HCEC 1CT (cell line): ENCODE measurements around the gene SLAMF6.
"Not testable (repeated sequence)": the region's sequence is repeated elsewhere in the genome, so short reads cannot be mapped to it uniquely, and the experiment has no call there.

Experiments used
- DNase-seq: peaks from one replicate; pipeline ENCODE4 v3.0.0-alpha.2; 2017

Gene SLAMF6

DNA sequence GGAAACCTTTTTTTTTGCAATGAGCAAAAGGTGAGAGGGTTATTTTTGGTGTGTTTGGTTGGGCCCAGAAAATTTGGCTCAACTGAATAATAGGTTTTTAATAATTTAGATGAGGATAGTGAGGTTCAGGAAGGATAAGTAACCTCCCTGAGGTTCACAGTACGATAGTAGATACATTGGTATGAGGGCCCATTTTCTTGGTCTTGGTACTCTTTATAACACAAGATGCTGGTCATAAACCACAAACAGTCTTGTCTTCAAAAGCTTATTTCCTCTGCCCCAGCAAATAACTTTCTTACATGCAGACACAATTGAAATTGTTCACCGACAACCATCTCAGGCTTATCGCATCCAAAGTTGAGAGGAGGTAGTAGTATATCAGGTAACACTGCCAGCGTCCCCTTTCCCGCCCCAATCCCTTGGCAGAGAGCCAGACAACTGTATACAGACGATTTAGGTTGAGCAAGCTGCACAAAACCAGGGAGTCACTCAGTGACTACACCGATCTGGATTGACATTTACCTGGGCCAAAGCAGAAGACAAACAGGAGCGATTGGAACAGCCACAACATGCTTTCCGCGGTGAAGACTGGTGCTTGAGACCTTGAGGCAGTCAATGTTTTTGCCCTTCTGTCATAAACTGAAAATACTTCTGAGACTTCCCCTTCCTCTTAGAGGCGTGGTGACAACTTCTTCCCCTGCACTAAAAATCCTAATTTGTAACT is at the start of gene SLAMF6:
SLAMF6 (minus strand) TSS at position 634 of the 724 bp plus-strand sequence; CDS start at position 571, 63 bp downstream.
- no peak for DNase-seq

DNA sequence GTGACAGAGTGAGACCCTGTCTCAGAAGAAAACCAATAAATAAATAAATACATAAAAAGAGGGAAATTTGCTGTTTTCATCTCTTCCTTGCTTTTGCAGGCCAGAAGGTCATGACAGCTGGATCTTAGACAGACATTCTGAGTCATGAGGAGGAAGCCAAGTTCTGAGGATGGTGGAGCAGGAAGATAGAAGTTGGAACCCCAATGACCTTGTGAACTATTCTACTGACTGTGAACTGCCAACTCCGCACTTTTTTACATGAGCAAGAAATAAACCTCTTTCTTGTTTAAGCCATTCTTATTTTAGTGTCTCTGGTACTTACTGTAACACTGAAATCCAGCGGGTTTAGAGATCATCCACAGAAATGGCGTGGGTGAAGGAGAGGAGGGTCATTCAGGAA is 47.8 kb upstream of the SLAMF6 start:
- DNase-seq, result no peak

DNA sequence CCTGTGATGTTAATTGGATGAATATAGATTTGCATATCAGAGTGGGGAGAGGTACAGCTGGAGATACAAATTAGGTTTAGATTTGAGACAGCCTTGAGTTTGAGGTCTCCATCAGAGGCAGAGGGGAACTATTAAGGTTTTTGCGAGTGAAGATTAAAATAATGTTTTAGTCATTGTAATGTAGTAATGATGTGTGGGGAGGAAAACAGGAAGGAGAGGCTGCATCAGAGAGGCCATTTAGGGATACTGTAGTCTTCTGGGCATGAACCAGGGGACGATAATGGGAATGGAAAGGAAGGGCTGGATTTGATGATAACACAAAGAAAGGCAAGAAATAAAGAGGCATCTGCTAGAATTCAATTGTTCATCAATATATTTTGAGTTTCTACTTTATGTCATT is 46.8 kb upstream of the SLAMF6 start:
- DNase-seq, result no peak

DNA sequence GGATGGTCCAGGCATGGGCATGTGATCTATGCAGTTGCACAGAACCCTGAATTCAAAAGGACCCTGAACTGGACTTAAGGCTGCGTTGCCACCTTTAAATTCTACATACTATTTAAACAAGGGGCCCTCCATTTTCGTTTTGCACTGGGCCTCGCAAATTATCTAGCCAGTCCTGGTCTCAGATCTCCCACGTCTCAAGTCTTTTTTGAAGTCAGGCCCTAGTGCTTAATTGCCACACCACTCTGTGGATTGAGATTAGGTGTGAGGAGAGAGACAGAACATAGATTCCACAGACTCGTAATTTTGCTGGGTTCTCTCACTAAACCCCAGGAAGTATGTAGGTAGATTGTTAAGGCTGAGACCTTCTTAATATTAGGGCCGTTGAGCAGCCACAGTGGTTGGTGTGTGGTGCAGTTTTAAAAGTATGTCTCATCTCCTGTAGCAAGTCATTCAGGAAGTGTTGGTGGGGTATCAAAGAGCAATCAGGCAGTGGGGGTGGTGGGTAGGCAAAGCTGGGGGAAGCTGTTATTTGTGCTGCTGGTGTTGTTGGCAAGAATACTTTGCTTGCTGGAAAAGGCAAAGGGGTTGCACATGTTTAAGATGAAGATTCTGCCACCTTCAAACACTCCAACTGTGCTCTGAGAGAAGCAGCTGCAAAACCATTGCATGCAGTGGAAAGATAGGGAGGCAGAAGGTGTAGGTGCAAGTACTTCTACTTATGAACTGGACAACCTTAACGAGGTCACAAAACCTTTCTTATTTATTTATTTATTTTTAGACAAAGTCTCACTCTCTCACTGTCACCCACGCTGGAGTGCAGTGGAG is 45.0 kb upstream of the SLAMF6 start:
- DNase-seq, result no peak

DNA sequence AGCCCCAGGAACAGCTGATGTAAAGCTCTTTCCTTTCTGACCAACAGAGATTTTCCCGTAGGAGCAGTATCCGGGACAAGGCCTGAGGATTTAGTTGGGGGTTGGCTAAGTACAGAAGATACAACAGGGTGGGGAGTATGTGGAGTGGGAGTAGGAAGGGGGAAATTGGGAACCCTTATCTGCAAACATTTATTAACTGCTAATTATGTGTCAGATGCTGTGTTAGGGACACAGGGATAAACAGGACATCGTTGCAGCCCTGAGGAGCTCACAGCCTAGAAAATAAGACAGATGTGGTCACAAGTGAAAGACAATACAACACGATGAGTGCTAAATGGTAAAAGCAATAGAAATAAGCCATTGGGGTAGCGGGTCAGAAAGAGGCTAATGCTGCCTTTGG is 44.3 kb upstream of the SLAMF6 start:
- no peak for DNase-seq

DNA sequence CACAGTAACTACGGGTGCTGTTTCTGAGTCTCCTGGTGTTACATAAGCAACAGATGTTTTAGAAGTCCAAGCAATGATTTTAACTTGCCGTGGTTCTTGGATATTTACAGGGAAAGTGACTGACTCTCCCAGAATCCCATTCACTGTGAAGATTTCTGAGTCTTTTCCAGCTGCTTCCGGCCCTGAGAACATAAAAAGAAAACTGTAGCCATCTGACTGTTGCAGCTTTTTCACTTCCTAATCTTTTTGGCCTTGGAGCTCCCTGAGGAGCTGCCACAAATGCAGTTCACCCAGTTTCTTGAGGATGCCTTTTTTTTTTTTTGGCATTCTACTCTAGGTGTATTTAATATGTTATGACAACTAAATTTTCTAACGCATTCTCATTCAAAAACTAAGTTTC is 42.5 kb upstream of the SLAMF6 start:
- no peak for DNase-seq

DNA sequence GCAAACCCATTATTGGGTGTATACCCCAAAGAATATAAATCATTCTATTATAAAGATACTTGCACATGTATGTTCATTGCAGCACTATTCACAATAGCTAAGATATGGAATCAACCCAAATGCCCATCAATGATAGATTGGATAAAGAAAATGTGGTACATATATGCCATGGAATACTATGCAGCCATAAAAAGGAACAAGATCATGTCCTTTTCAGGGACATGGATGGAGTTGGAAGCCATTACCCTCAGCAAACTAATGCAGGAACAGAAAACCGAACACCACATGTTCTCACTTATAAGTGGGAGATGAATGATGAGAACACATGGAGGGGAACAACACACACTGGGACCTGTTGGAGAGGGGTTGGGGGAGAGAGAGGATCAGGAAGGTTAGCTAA is 40.2 kb upstream of the SLAMF6 start:
- not testable (repeated sequence) for DNase-seq

DNA sequence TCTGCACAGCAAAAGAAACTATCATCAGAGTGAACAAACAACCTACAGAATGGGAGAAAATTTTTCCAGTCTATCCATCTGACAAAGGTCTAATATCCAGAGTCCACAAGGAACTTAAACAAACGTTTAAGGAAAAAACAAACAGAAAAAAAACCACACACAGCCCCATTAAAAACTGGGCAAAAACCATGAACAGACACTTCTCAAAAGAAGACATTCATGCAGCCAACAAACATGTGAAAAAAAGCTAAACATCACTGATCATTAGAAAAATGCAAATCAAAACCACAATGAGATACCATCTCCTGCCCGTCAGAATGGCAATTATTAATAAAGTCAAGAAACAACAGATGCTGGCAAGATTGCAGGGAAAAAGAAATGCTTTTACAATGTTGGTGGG is 39.7 kb upstream of the SLAMF6 start:
- DNase-seq, result not testable (repeated sequence)

DNA sequence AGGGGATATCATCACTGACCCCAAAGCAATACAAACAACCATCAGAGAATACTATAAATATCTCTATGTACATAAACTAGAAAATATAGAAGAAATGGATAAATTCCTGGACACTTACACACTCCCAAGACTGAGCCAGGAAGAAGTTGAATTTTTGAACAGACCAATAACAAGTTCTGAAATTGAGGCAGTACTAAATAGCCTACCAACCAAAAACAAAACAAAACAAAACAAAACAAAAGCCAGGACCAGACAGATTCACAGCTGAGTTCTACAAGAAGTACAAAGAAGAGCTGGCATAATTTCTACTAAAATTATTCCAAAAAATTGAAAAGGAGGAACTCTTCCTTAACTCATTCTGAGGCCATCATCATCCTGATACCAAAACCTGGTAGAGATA is 37.8 kb upstream of the SLAMF6 start:
- no peak for DNase-seq

DNA sequence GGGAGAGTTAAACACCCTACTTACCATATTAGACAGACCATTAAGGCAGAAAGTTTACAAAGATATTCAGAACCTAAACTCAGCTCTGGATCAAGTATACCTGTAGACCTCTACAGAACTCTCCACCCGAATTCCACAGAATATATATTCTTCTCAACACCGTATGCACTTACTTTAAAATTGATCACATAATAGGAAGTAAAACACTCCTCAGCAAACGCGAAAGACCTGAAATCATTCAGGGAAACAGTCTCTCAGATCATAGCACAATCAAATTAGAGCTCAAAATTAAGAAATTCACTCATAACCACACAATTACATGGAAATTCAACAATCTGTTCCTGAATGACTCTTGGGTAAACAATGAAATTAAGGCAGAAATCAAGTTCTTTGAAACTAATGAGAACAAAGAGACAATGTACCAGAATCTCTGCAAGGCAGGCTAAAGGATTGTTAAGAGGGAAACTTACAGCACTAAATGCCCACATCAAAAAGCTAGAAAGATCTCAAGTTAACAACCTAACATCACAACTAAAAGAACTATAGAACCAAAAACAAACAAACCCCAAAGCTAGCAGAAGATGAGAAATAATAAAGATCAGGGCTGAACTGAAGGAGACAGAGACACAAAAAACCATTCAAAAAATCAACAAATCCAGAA is 37.1 kb upstream of the SLAMF6 start:
- no peak for DNase-seq

DNA sequence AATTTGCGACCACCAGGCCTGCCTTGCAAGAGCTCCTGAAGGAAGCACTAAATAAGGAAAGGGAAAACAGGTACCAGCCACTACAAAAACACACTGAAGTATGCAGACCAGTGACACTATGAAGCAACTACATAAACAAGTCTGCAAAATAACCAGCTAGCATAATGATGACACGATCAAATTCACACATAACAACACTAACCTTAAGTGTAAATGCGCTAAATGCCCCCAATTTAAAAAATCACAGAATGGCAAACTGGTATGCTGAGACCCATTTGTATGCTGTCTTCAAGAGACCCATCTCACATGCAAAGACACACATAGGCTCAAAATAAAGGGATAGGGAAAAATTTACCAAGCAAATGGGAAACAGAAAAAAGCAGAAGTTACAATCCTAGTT is 36.4 kb upstream of the SLAMF6 start:
- not testable (repeated sequence) for DNase-seq

DNA sequence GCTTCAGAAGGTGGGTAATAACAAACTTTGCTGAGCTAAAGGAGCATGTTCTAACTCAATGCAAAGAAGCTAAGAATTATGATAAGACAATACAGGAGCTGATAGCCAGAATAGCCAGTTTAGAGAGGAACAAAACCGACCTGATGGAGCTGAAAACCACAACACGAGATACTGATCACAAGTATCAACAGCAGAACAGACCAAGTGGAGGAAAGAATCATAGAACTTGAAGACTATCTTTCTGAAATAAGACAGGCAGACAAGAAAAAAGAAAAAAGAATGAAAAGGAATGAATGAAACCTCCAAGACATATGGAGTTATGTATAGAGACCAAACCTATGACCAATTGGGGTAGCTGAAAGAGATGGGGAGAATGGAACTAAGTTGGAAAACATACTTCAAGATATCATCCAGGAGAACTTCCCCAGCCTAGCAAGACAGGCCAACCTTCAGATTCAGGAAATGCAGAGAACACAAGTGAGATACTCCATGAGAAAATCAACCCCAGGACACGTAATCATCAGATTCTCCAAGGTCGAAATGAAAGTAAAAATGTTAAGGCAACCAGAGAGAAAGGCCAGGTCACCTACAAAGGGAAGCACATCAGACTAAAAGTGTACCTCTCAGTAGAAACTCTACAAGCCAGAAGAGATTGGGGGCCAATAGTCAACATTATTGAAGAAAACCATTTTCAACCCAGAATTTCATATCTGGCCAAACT is 35.8 kb upstream of the SLAMF6 start:
- no peak for DNase-seq

DNA sequence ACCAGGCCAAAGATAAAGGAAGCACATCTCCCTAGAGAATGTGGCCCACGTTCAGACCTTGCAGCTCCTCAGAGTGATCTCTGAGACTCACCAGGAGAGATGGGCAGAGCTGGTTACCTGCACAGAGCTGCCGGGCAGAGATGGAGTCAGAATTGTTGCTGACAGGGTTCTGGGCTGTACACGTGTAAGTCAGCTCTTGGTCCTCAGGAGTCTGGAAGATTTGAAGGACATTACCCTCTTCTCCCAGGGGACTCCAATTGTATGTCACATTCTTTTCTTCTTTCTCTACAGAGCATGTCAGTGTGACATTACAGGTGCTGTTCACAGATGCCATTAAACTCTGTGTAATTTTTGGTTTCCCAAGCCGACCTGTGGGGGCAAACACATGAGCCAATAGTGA is 30.7 kb upstream of the SLAMF6 start:
- no peak for DNase-seq

DNA sequence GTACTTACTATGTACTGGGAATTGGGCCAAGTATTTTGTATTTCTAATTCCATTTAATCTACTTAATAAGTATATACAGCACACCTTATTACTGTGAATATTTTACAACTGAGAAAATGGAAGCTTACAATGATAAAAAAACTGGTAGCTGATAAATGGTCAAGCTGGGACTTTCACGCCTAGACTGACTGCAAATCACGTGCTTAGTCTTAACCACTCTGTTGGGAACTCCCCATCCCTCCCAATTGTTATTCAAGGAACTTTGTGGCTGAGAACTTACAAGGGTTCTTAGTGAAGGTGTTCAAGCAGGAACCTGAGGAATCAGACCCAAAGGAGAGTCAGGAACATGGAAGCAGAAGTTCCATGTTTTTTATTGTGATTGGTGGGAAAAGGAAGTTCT is 29.4 kb upstream of the SLAMF6 start:
- DNase-seq, result no peak

DNA sequence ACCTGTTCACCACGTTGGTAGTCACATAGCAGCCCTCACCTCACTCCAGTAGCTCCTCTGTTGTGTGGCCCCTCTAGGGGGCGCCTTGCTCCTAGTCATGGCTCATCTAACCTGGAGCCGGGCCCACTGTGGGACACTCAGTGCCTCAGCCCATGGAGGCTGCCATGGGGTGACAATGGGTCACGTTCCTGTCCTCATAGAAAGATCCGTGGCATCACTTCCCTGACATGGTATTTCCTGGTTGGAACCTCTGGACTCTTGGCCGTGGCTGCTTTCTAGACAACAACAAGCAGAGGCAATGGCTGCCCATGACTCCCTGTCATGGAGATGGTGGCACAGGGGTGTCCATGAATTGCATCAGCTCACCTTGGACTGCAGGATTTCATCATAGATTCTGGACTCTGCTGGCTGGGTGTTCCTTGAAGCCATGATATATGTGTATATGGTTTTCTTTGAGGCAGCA is 27.5 kb upstream of the SLAMF6 start:
- no peak for DNase-seq

DNA sequence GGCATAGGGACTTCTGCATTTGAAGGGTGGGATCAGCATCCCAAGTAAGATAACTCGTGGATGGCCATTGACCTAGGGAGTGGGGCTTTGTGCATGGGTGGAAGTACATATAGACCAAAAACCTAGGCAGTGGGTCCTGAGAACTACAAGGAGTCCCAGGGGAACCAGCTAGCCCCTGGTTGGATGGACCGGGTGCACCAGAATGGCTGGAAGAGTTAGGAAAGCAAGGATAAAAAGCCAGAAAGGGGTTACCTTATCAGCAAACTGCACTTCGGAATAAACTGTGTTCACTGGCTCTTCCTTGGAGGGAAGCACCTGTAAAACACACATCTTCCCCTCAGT is 26.6 kb upstream of the SLAMF6 start:
- no peak for DNase-seq

DNA sequence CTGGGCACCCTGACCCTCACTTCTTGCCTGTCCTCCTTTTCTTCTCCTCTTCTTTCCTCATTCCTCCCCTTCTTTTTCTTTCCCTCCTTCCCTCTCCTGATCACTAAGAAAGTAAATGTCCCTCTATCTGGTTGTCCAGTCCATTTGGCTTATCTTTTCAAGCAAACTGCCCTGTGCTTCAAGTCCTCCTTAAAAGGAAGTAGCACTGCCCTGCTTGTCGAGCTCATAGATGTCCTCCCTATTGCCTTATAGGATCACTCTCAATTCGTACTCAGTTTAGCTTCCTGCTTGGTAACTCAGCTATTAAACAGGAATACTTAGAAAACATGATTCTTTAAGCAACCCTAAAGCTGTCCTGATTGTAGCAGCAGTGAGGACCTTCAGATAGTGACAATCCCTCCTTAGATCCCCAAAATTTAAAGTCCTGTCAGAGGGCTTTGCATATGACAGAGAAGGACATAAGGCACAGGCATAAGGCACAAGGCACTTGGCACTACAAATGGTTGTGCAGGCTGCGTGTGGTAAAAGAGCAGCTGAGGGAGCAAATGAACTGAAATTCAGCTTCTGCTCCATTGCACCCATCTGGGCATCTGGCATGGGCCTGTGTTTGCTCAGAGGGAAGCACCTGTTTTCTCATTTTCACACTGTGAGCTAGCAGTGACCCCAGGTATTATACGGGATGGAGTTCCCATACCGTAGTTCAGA is 26.1 kb upstream of the SLAMF6 start:
- no peak for DNase-seq

DNA sequence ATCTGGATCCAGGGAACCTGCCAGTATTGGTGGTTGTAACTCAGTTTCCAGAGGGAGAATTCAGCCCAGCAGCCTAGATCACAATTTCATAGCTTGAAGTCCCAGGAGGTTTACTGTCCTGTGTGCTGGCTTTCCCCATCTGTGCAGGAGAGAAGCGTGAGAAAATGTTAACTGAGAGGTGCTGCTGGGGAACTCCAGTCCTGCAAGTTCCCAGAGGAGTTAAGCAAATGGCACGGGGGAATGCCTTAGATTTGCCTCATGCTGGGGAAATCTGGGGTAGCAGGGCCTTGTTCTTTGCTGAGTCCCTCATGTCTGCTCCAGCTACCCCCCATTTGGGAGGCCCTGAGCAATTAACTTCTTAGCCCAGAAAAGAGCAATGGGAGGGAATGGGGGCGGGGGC is 25.1 kb upstream of the SLAMF6 start:
- no peak for DNase-seq

DNA sequence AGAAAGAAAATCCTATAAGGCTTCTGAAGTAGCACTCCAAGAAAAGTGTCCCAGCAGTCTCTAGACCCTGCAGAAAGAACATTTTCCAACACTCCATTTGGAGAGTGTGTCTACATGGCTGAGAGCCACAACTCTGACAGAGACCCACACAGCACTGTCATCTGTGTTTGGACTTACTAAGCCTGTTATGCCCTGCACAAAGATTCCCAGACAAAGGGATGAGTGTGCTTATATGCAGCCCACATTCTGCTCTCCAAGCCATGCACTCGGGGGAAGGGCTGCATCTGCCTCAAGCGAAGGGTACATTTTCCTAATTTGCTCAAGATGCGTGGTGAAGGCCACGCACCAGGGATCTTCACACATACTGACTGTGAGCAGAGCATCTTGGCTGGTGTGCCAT is 24.4 kb upstream of the SLAMF6 start:
- no peak for DNase-seq

DNA sequence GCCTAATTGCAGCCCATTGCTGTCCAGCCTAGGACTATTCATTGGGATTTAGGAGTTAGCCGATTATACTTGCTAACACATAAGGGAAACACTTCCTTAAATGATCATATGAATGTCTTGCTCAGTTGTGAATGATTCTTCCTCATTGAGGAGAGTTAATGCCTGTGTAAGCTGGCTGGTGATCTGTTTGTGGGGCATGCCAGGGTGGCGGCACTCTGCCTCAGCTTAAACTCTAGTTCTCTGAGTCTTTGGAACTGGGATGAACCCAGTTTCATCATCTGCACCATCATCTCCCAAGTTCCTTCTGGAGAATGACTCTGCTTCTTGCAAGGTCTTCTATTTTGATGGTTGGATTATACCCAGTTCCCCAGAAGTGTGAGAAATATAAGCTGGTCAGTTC is 23.9 kb upstream of the SLAMF6 start:
- DNase-seq, result no peak

DNA sequence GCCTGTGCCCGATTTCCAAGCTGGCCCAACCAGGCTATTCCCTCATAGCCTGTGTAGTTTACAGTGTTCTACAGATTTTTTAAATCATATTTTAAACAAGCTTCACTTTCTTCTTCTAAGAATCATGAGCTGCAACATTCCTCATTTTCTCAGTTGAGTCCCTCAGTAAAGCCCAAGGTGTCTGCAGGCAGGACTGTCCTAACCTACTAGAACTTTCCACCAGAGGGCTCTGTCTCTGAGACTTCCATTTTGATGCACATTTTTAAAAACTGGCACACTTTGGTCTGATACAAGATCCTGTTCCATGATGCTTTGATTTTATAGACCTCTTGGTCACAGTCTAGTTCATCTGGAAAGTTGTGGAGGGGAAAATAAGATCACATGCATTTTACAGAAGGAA is 21.6 kb upstream of the SLAMF6 start:
- DNase-seq, result peak; percentile 3

DNA sequence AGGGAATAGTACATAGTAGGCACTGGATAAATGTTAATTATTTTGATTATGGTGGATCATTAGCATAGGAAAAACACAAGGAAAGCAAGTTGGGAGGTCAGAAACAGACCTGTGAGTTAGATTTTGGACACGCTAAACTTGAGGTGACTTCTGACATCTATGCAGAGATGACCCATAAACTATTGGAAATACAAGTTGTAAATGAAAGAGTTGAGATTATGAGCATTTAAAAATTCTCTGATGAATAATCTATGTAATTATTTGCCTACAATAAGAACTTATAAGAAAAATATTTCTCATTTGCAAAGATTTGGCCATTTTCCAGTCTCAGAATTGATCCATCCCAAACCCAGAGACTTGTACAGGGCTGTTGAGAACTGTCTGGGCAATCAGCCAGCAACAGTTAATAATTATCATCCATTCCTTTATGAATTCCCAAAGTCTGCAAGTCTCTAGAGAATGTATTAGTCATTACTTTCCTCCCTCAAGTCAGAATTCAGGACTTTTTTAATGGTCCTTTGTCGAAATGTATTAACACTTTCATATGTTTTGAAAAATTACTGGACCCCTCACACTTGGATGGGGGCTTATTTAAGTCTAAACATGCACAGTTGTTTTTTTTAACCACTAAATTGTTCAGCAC is 19.4 kb upstream of the SLAMF6 start:
- DNase-seq, result no peak
